ENCODE measurements around the gene RNF152.

Gene RNF152

DNA sequence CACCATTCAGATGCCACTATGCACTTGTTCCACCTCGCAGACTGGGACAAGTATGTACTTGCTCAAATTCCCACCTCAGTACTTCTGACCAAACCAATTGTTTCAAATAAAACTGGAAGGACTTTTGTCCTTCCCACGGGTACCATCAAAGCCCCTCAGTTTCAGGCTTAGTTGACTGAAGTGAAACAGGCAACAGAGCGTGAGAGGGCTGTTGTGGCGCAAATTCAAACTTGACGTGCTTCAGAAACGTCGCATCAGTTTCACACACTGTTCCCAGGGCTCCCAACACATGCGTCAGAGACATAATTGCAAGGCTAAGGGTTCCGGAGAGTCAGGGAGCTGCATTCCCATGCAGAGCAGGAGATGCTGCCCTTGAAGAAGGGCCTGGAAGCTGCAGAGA, 33.7 kb downstream of the RNF152 start:
- no peak overlapping the region for H3K4me3 ChIP-seq (ENCODE audit: low read depth, low read length, poor library complexity, severe bottlenecking)
- H3K27ac ChIP-seq (ENCODE audit: low read depth, low read length, poor library complexity, severe bottlenecking) = no peak overlapping the region
- no peak overlapping the region for H3K9ac ChIP-seq (ENCODE audit: low read length)
- no peaks in the 10 kb centered on the region for H3K36me3 ChIP-seq (ENCODE audit: insufficient read depth, low read length)
- H3K9me3 ChIP-seq (ENCODE audit: low read length) = no peaks in the 10 kb centered on the region
- no peaks in the 10 kb centered on the region for H3K4me1 ChIP-seq (ENCODE audit: insufficient read depth, low read length, severe bottlenecking)
- H3K79me2 ChIP-seq (ENCODE audit: insufficient read depth, low read length) = no peaks in the 10 kb centered on the region
- no peak for TF ChIP-seq EZH2 (IDR thresholded peaks at IDR 0.05; ENCODE audit: borderline replicate concordance, low read length)
- TF ChIP-seq, protein P1, sequence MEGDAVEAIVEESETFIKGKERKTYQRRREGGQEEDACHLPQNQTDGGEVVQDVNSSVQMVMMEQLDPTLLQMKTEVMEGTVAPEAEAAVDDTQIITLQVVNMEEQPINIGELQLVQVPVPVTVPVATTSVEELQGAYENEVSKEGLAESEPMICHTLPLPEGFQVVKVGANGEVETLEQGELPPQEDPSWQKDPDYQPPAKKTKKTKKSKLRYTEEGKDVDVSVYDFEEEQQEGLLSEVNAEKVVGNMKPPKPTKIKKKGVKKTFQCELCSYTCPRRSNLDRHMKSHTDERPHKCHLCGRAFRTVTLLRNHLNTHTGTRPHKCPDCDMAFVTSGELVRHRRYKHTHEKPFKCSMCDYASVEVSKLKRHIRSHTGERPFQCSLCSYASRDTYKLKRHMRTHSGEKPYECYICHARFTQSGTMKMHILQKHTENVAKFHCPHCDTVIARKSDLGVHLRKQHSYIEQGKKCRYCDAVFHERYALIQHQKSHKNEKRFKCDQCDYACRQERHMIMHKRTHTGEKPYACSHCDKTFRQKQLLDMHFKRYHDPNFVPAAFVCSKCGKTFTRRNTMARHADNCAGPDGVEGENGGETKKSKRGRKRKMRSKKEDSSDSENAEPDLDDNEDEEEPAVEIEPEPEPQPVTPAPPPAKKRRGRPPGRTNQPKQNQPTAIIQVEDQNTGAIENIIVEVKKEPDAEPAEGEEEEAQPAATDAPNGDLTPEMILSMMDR (IDR thresholded peaks at IDR 0.05; ENCODE audit: low read length) = no peak
- H4K20me1 ChIP-seq (ENCODE audit: insufficient read depth, low read length) = no peaks in the 10 kb centered on the region
- no peak overlapping the region for H3K4me2 ChIP-seq (ENCODE audit: low read length)
- H3K27me3 ChIP-seq (ENCODE audit: insufficient read depth, low read length) = no peaks in the 10 kb centered on the region
- H3K9me2 ChIP-seq (ENCODE audit: low read depth, low read length) = no peaks in the 10 kb centered on the region
- no peaks in the 10 kb centered on the region for H3F3A ChIP-seq (ENCODE audit: insufficient read depth, low read length)
- no peak overlapping the region for H2AFZ ChIP-seq (ENCODE audit: low read length)

- no peaks in the 10 kb centered on the region for H4K20me1 ChIP-seq (ENCODE audit: insufficient read depth, low read length)
- H3K9me3 ChIP-seq (ENCODE audit: low read length) = no peaks in the 10 kb centered on the region
- H3K27ac ChIP-seq (ENCODE audit: low read depth, low read length, poor library complexity, severe bottlenecking) = no peak overlapping the region
- no peak overlapping the region for H2AFZ ChIP-seq (ENCODE audit: low read length)
- H3K27me3 ChIP-seq (ENCODE audit: insufficient read depth, low read length) = no peaks in the 10 kb centered on the region
- no peak for TF ChIP-seq EZH2 (IDR thresholded peaks at IDR 0.05; ENCODE audit: borderline replicate concordance, low read length)
- TF ChIP-seq, protein P1 (IDR thresholded peaks at IDR 0.05; ENCODE audit: low read length) = no peak
- no peaks in the 10 kb centered on the region for H3K9me2 ChIP-seq (ENCODE audit: low read depth, low read length)
- no peak overlapping the region for H3K4me3 ChIP-seq (ENCODE audit: low read depth, low read length, poor library complexity, severe bottlenecking)
- no peaks in the 10 kb centered on the region for H3K79me2 ChIP-seq (ENCODE audit: insufficient read depth, low read length)
- no peaks in the 10 kb centered on the region for H3F3A ChIP-seq (ENCODE audit: insufficient read depth, low read length)
- no peak overlapping the region for H3K9ac ChIP-seq (ENCODE audit: low read length)
- no peaks in the 10 kb centered on the region for H3K4me1 ChIP-seq (ENCODE audit: insufficient read depth, low read length, severe bottlenecking)
- H3K36me3 ChIP-seq (ENCODE audit: insufficient read depth, low read length) = no peaks in the 10 kb centered on the region
- H3K4me2 ChIP-seq (ENCODE audit: low read length) = no peak overlapping the region
Measured at GRCh38 chr18:61856678-61857077, 36.1 kb downstream of the RNF152 start.

- no peak overlapping the region for H3K4me3 ChIP-seq (ENCODE audit: low read depth, low read length, poor library complexity, severe bottlenecking)
- H3K79me2 ChIP-seq (ENCODE audit: insufficient read depth, low read length) = no peaks in the 10 kb centered on the region
- no peaks in the 10 kb centered on the region for H3K27me3 ChIP-seq (ENCODE audit: insufficient read depth, low read length)
- H3K27ac ChIP-seq (ENCODE audit: low read depth, low read length, poor library complexity, severe bottlenecking) = no peak overlapping the region
- H3K9me2 ChIP-seq (ENCODE audit: low read depth, low read length) = no peaks in the 10 kb centered on the region
- no peaks in the 10 kb centered on the region for H3K9me3 ChIP-seq (ENCODE audit: low read length)
- TF ChIP-seq EZH2 (IDR thresholded peaks at IDR 0.05; ENCODE audit: borderline replicate concordance, low read length) = no peak
- TF ChIP-seq, protein P1 (IDR thresholded peaks at IDR 0.05; ENCODE audit: low read length) = no peak
- H3K4me1 ChIP-seq (ENCODE audit: insufficient read depth, low read length, severe bottlenecking) = no peaks in the 10 kb centered on the region
- no peak overlapping the region for H3K9ac ChIP-seq (ENCODE audit: low read length)
- no peaks in the 10 kb centered on the region for H3K36me3 ChIP-seq (ENCODE audit: insufficient read depth, low read length)
- no peaks in the 10 kb centered on the region for H3F3A ChIP-seq (ENCODE audit: insufficient read depth, low read length)
- no peaks in the 10 kb centered on the region for H4K20me1 ChIP-seq (ENCODE audit: insufficient read depth, low read length)
- H2AFZ ChIP-seq (ENCODE audit: low read length) = no peak overlapping the region
- no peak overlapping the region for H3K4me2 ChIP-seq (ENCODE audit: low read length)
Measured at GRCh38 chr18:61855449-61856378, 37.1 kb downstream of the RNF152 start.
